GM12874 (cell line): ENCODE measurements around the gene LRP1B.

ENCODE experiments used
- CTCF ChIP-seq: IDR thresholded peaks from 2 replicates; pipeline ENCODE4 v1.5.1; 2011; ENCODE audit warnings: low read depth, mild to moderate bottlenecking, control low read depth, low read length, moderate library complexity; ENCODE audit not compliant: insufficient read depth

Gene LRP1B

DNA sequence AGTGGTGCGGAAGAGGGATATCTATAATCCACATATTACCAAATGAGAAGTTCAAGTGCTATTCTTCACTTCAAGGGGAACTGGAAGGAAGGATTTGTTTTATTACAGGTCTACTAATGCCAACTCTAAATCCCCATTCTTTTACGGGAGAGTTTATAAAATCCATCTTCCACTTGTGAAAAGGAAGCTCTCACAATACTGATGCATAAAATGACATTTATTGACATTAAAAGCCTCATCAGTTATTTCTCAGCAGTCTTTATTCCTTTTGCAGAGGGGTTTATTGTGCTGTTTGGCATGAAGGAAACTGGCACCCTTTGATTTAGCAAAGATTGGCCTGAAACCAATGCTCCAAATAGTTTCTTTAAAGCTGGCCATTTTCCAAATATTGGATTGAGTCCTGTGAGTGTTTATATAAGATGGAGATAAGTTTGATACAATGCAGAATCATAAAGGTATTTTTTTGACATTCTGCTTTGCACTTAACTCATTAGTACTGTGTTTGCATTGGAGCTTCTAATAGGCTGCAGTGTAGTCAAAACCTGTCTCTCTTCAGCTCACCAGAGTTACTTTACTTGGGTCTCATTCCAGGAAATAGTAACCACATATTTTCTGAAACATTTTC is 26.6 kb downstream of the LRP1B start:
- TF ChIP-seq CTCF, result no peak

DNA sequence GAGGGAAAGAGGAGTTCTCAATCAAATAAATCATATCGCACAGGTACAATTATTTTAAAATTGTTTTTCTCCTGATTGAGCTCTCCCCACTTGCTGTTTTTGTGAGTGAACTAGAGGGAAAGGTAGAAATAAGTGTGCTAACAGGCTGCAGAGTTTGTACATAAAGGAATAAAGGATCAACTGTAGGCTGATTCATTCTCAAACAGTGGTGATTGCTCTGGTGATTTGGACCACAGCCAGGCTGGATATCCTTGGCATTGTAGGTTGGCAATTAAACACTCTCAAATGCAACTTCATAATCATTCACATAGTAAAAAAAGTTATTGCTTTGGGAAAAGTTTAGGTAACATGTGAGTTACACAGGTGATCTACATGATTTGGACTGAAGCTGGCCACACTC is 29.8 kb downstream of the LRP1B start:
- no peak for TF ChIP-seq CTCF

DNA sequence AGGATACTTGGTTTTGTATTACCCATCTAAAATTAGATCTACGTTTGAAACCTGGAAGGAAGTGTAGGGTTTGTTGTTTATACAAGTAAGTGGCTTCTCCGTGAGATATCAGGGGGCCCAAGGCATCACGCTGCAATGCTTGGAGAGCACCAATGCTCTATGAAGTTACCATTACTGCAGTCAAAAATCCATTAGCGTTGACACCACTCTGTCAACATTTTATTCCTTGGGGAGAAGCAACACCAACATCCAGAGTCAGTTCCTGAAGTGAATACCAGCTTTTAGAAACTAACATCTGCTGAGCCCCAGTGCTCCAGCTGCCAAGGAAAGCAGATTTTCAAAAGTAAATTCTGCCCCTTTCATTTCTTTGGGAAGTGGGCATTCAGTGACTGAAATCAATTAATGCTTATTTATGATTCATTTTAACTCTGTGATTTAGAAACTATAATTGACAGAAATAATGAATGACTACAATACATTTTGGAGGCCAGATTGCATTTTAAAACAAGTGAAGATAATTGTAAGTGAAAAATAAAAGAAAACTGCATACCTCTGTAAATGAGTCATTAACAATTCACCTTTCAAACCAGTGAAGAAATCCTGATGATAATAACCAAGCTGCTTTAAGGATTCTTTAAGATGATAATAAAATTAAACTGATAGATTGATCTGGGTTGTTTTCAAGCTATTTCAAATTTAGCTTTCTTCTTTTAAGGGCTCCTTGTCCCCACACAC is 30.5 kb downstream of the LRP1B start:
- no peak for TF ChIP-seq CTCF

DNA sequence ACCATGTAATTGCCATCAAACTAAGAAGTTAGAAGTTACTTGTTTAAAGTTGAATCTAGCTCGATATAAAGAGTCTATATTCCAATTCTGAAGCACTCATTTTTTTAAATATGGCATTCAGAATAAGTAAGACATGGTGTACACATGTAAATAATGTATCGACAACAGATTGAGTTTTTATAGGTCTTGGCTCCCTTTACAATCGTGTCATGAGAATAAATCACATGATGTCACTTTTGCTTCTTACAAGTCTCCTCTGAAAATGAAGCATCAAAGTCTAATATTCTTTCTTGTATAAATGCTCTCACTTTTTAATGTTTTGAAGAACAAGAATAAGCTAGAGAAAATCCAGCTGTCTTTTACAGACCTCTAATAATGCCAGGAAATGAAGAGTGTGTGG is 33.1 kb downstream of the LRP1B start:
- no peak for TF ChIP-seq CTCF

GRCh38 chr2:142095647-142096046 is 35.2 kb downstream of the LRP1B start:
- no peak for TF ChIP-seq CTCF

GRCh38 chr2:142094233-142094632 is 36.6 kb downstream of the LRP1B start:
- no peak for TF ChIP-seq CTCF

- no peak for TF ChIP-seq CTCF
Observed at GRCh38 chr2:142088058-142088568, 42.7 kb downstream of the LRP1B start.
